HL-60/S4 treated with phorbol 12-myristate 13-acetate at 8.2 ng/mL for 4 days and 3 days (cell line): ENCODE measurements around the gene ARMC3.
"Not testable (repeated sequence)": the region's sequence is repeated elsewhere in the genome, so short reads cannot be mapped to it uniquely, and the experiment has no call there.

ENCODE experiments used
- in situ Hi-C: fragments of 300-500 bp; cut with MboI; formaldehyde crosslinking; loops from 2 replicates; pipeline ENCODE4 v1.15.0; 2022; ENCODE audit warnings: low sequenced_read_pairs

Gene ARMC3

GRCh38 chr10:23040002-23040401 lies 112.1 kb downstream of the ARMC3 start:
- in situ Hi-C loops, result no loop called here

- in situ Hi-C loops, result no loop called here
Measured at GRCh38 chr10:23046027-23046426, 118.2 kb downstream of the ARMC3 start.

- in situ Hi-C loops, result no loop called here
Measured at GRCh38 chr10:23047201-23048050, 119.6 kb downstream of the ARMC3 start.

- in situ Hi-C loops, result no loop called here
Measured at GRCh38 chr10:23048191-23048590, 120.3 kb downstream of the ARMC3 start.

- in situ Hi-C loops, result no loop called here
Measured at GRCh38 chr10:23051278-23051677, 123.4 kb downstream of the ARMC3 start.

- in situ Hi-C loops, result no loop called here
Measured at GRCh38 chr10:23051855-23052331, 124.0 kb downstream of the ARMC3 start.

- in situ Hi-C loops, result no loop called here
Measured at GRCh38 chr10:23053036-23053435, 125.2 kb downstream of the ARMC3 start.

- in situ Hi-C loops, result no loop called here
Measured at GRCh38 chr10:23055424-23056185, 127.8 kb downstream of the ARMC3 start.

- in situ Hi-C loops, result no loop called here
Measured at GRCh38 chr10:23056186-23056579, 128.3 kb downstream of the ARMC3 start.

GRCh38 chr10:23058366-23058765 lies 130.5 kb downstream of the ARMC3 start:
- in situ Hi-C loops, result no loop called here

- in situ Hi-C loops, result no loop called here
Measured at GRCh38 chr10:23060918-23061317, 133.1 kb downstream of the ARMC3 start.

GRCh38 chr10:23063045-23063972 lies 135.5 kb downstream of the ARMC3 start:
- in situ Hi-C loops, result no loop called here

- in situ Hi-C loops, result no loop called here
Measured at GRCh38 chr10:23063973-23064812, 136.3 kb downstream of the ARMC3 start.

GRCh38 chr10:23064813-23065114 lies 136.9 kb downstream of the ARMC3 start:
- in situ Hi-C loops, result not testable (repeated sequence)

GRCh38 chr10:23065181-23065948 lies 137.5 kb downstream of the ARMC3 start:
- in situ Hi-C loops, result no loop called here

- in situ Hi-C loops, result no loop called here
Measured at GRCh38 chr10:23067337-23067736, 139.5 kb downstream of the ARMC3 start.

GRCh38 chr10:23067939-23068775 lies 140.3 kb downstream of the ARMC3 start:
- in situ Hi-C loops, result no loop called here

- in situ Hi-C loops, result no loop called here
Measured at GRCh38 chr10:23069019-23069815, 141.4 kb downstream of the ARMC3 start.
